IMR-90 (cell line): ENCODE data around the gene HDGFL2. TPM values are rescaled to one million over a fixed set of nuclear protein-coding genes. Genes with fewer than 3 reads are reported as not detected.
A peak's percentile ranks its signal among the peaks of the same experiment; 100 is the strongest.

ENCODE experiments used
- ATAC-seq: fragments of 200-7000 bp; cut with Tn5 transposase; 2 replicates; pipeline ENCODE4 v1.9.1; 2020; ENCODE audit warnings: low read depth, mild to moderate bottlenecking, moderate library complexity
- BruUV-seq: library from RNA; stranded (reverse); fragments of 400-500 nt; replicated peaks from 2 replicates; lab custom pipeline; 2021; lab: Mats Ljungman, UMichigan
- CTCF ChIA-PET: fragments of 300-600 bp; formaldehyde crosslinking; extraction: SDS; loops from one replicate; lab custom pipeline; 2021; ENCODE audit warnings: antibody characterized with exemption; lab: Yijun Ruan, JAX
- POLR2A ChIA-PET: fragments of 300-600 bp; sonication (Branson Sonifier 250); formaldehyde crosslinking; loops from one replicate; lab custom pipeline; 2022; ENCODE audit warnings: antibody characterized with exemption; ENCODE audit not compliant: unreplicated experiment; lab: Charles Lee
- DNase-seq: peaks from one replicate; pipeline ENCODE4 v3.0.0; 2013
- H2AFZ ChIP-seq: replicated peaks from 2 replicates; pipeline ENCODE3; 2013; ENCODE audit warnings: low read length, mild to moderate bottlenecking; ENCODE audit not compliant: poor library complexity
- H2AK5ac ChIP-seq: 2 replicates; pipeline ENCODE4 v1.6.1; 2013; ENCODE audit warnings: low read depth, low read length, inconsistent platforms
- H2AK9ac ChIP-seq: replicated peaks from 2 replicates; pipeline ENCODE3; 2013; ENCODE audit warnings: mild to moderate bottlenecking, low read depth, low read length, moderate library complexity; ENCODE audit not compliant: poor library complexity
- H2BK120ac ChIP-seq: 2 replicates; pipeline ENCODE4 v1.6.1; 2013; ENCODE audit warnings: low read depth, low read length, inconsistent platforms
- H2BK15ac ChIP-seq: 3 replicates; pipeline ENCODE4 v1.6.1; 2013; ENCODE audit warnings: low read depth, low read length, inconsistent platforms
- H2BK20ac ChIP-seq: 2 replicates; pipeline ENCODE4 v1.6.1; 2013; ENCODE audit warnings: low read depth, mild to moderate bottlenecking, inconsistent platforms, low read length, moderate library complexity
- H2BK5ac ChIP-seq: 2 replicates; pipeline ENCODE4 v1.6.1; 2013; ENCODE audit warnings: mild to moderate bottlenecking, low read depth, low read length, inconsistent platforms; ENCODE audit not compliant: poor library complexity, severe bottlenecking
- H3K14ac ChIP-seq: replicated peaks from 2 replicates; pipeline ENCODE4 v1.6.1; 2013; ENCODE audit warnings: low read depth, low read length, inconsistent platforms
- H3K18ac ChIP-seq: 2 replicates; pipeline ENCODE4 v1.6.1; 2013; ENCODE audit warnings: low read depth, low read length, control low read depth
- H3K23ac ChIP-seq: 2 replicates; pipeline ENCODE4 v1.6.1; 2013; ENCODE audit warnings: low read depth, low read length, inconsistent platforms
- H3K27ac ChIP-seq: 2 replicates; pipeline ENCODE4 v1.5.1; 2013; ENCODE audit warnings: mild to moderate bottlenecking, control low read depth, low read length; ENCODE audit not compliant: insufficient read depth
- H3K27me3 ChIP-seq: 2 replicates; pipeline ENCODE4 v1.6.1; 2013; ENCODE audit warnings: low read length; ENCODE audit not compliant: control insufficient read depth, insufficient read depth
- H3K36me3 ChIP-seq: 2 replicates; pipeline ENCODE4 v1.6.1; 2013; ENCODE audit warnings: low read length, mixed read lengths; ENCODE audit not compliant: control insufficient read depth, insufficient read depth
- H3K4ac ChIP-seq: 2 replicates; pipeline ENCODE4 v1.6.1; 2013; ENCODE audit warnings: low read depth, low read length, inconsistent platforms
- H3K4me1 ChIP-seq: 2 replicates; pipeline ENCODE4 v1.6.1; 2013; ENCODE audit warnings: low read length, mixed read lengths; ENCODE audit not compliant: control insufficient read depth, insufficient read depth
- H3K4me2 ChIP-seq: 2 replicates; pipeline ENCODE4 v1.6.1; 2013; ENCODE audit warnings: low read depth, mild to moderate bottlenecking, control low read depth, low read length, moderate library complexity
- H3K4me3 ChIP-seq: 2 replicates; pipeline ENCODE4 v1.5.1; 2013; ENCODE audit warnings: low read depth, mild to moderate bottlenecking, control low read depth, low read length, moderate library complexity; ENCODE audit not compliant: insufficient read depth
- H3K56ac ChIP-seq: 2 replicates; pipeline ENCODE4 v1.6.1; 2013; ENCODE audit warnings: low read length, inconsistent platforms; ENCODE audit not compliant: insufficient read depth; ENCODE audit errors: extremely low read depth
- H3K79me1 ChIP-seq, 2 experiments: 2 replicates each; pipeline ENCODE4 v1.6.1; 2013; ENCODE audit warnings: low read length in 2 of 2, inconsistent platforms in 1 of 2, low read depth in 1 of 2
- H3K9ac ChIP-seq: 2 replicates; pipeline ENCODE4 v1.6.1; 2013; ENCODE audit warnings: low read depth, low read length, control low read depth
- H3K9me1 ChIP-seq: 2 replicates; pipeline ENCODE4 v1.6.1; 2013; ENCODE audit warnings: low read length, inconsistent platforms; ENCODE audit not compliant: insufficient read depth
- H3K9me3 ChIP-seq: 2 replicates; pipeline ENCODE4 v1.6.1; 2013; ENCODE audit warnings: low read length; ENCODE audit not compliant: control insufficient read depth, insufficient read depth
- H4K20me1 ChIP-seq: 2 replicates; pipeline ENCODE4 v1.6.1; 2013; ENCODE audit warnings: low read length, inconsistent platforms; ENCODE audit not compliant: insufficient read depth
- H4K5ac ChIP-seq: 2 replicates; pipeline ENCODE4 v1.6.1; 2013; ENCODE audit warnings: mild to moderate bottlenecking, low read depth, low read length, control low read depth
- H4K8ac ChIP-seq, 2 experiments: 2 replicates each; pipeline ENCODE4 v1.6.1; 2013; ENCODE audit warnings: low read depth in 2 of 2, low read length in 2 of 2, control low read depth in 1 of 2, inconsistent platforms in 1 of 2
- H4K91ac ChIP-seq: 2 replicates; pipeline ENCODE4 v1.6.1; 2013; ENCODE audit warnings: low read depth, low read length, inconsistent platforms; ENCODE audit not compliant: insufficient read depth
- CEBPB ChIP-seq: IDR thresholded peaks from 2 replicates; pipeline ENCODE4 v1.6.1; 2012; ENCODE audit warnings: low read depth, low read length, improper control_type of control experiment
- CHD1 ChIP-seq: IDR thresholded peaks from 2 replicates; pipeline ENCODE4 v1.6.1; 2012; ENCODE audit warnings: low read depth, low read length, improper control_type of control experiment
- CTCF ChIP-seq: conservative IDR thresholded peaks from 2 replicates; pipeline ENCODE4 v1.5.1; 2012; ENCODE audit warnings: mild to moderate bottlenecking, low read depth, low read length, improper control_type of control experiment
- ELK1 ChIP-seq: fragments of 150-350 bp; IDR thresholded peaks from 2 replicates; pipeline ENCODE4 v1.6.1; 2016; ENCODE audit warnings: low read depth, mild to moderate bottlenecking, low read length, moderate library complexity, borderline replicate concordance
- FOS ChIP-seq: fragments of 150-350 bp; IDR thresholded peaks from 2 replicates; pipeline ENCODE4 v1.6.1; 2016; ENCODE audit warnings: low read depth, low read length
- MXI1 ChIP-seq: IDR thresholded peaks from 2 replicates; pipeline ENCODE4 v1.6.1; 2012; ENCODE audit warnings: low read depth, mild to moderate bottlenecking, low read length, moderate library complexity, borderline replicate concordance
- NFE2L2 ChIP-seq: fragments of 150-350 bp; IDR thresholded peaks from 2 replicates; pipeline ENCODE4 v1.6.1; 2016; ENCODE audit warnings: low read depth, mild to moderate bottlenecking, low read length
- RAD21 ChIP-seq: IDR thresholded peaks from 2 replicates; pipeline ENCODE4 v1.6.1; 2012; ENCODE audit warnings: low read length, improper control_type of control experiment
- WGBS, 2 experiments: methylation state at CpG; one replicate each; pipeline versions ENCODE4 v1.1.5 to v1.1.7; 2013; ENCODE audit warnings: missing lambda C conversion rate in 2 of 2; ENCODE audit not compliant: insufficient read length in 1 of 2; ENCODE audit errors: extremely low coverage in 2 of 2; 5-methylcytosine and 5-hydroxymethylcytosine counted together
- dilution Hi-C: fragments of 300-500 bp; cut with HindIII; formaldehyde crosslinking; loops from one replicate; pipeline ENCODE4 v1.14.3; 2018; ENCODE audit warnings: low sequenced_read_pairs; ENCODE audit not compliant: unreplicated experiment
- in situ Hi-C: fragments of 300-500 bp; cut with MboI; formaldehyde crosslinking; loops from 3 replicates; pipeline ENCODE4 v1.14.3; 2019; ENCODE audit warnings: low sequenced_read_pairs, inconsistent platforms, mixed read lengths
- intact Hi-C: fragments of 100-400 bp; cut with micrococcal nuclease; formaldehyde crosslinking; loops from 2 replicates; pipeline ENCODE4 v1.10.0; 2022
- polyA plus RNA-seq, 3 experiments: library from polyadenylated mRNA; depleted of rRNA; stranded (reverse); fragments of >200 nt; gene quantifications; 2 replicates each; pipeline ENCODE4 v1.2.3, GENCODE V29; 2012; ENCODE audit warnings: low replicate concordance in 1 of 3
- total RNA-seq: library from RNA; depleted of rRNA; stranded (reverse); fragments of >200 nt; gene quantifications from 2 replicates; pipeline ENCODE4 v1.2.3, GENCODE V29; 2012
- TF ChIP-seq, protein P1 (sequence below): fragments of 150-350 bp; IDR thresholded peaks from 2 replicates; pipeline ENCODE4 v1.6.1; 2017; ENCODE audit warnings: mild to moderate bottlenecking, antibody characterized with exemption, low read length, low read depth

HDGFL2 gene
- total and polyA plus RNA-seq, 2 of the 4 experiments (the other 2 are of a cell fraction), result 35.8 to 48.5 TPM

- dilution Hi-C loops, result no loop called here
Observed at GRCh38 chr19:4441994-4442818, 29.9 kb upstream of the HDGFL2 start.

More at GRCh38 chr19:4441994-4442818, 29.9 kb upstream of the HDGFL2 start:
- Histone ChIP-seq H3K4me1 (no peaks in the 10 kb centered on the region), H2AK9ac (peak overlapping the region; percentile 56), H3K14ac (no peak overlapping the region), H3K9me3 (no peaks in the 10 kb centered on the region), H2BK20ac (no peak overlapping the region), H3K9me1 (peaks cover 6% of the 10 kb centered on the region; the same call in 1 of the 2 replicates), H4K20me1 (peaks cover 10% of the 10 kb centered on the region; the same call in 1 of the 2 replicates), H3K4me2 (no peak overlapping the region), H4K8ac (no peak overlapping the region), H3K9ac (no peak overlapping the region), H2BK120ac (no peak overlapping the region), H2AFZ (no peak overlapping the region), H2BK15ac (no peak overlapping the region), H3K79me1 (peaks cover 3 to 30% of the 10 kb centered on the region in 2 experiments), H3K27ac (no peak overlapping the region), H4K91ac (no peak overlapping the region), H3K36me3 (peaks cover 35% of the 10 kb centered on the region), H2BK5ac (no peak overlapping the region), H4K5ac (no peak overlapping the region), H3K4ac (no peak overlapping the region), H3K18ac (no peak overlapping the region), H3K23ac (no peak overlapping the region), H3K27me3 (no peaks in the 10 kb centered on the region), H3K56ac (no peak overlapping the region), H2AK5ac (no peak overlapping the region), H3K4me3 (no peak overlapping the region)
- TF ChIP-seq MXI1 (no peak), NFE2L2 (no peak), RAD21 (no peak), CEBPB (no peak), CHD1 (no peak), FOS (no peak), ELK1 (no peak), CTCF (no peak)
- TF ChIP-seq, protein P1, sequence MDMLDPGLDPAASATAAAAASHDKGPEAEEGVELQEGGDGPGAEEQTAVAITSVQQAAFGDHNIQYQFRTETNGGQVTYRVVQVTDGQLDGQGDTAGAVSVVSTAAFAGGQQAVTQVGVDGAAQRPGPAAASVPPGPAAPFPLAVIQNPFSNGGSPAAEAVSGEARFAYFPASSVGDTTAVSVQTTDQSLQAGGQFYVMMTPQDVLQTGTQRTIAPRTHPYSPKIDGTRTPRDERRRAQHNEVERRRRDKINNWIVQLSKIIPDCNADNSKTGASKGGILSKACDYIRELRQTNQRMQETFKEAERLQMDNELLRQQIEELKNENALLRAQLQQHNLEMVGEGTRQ, result no peak
- POLR2A ChIA-PET, result no interaction called here
- ATAC-seq, result no peak
- no TSS peak for BruUV-seq
- CTCF ChIA-PET, result no interaction called here
- 91% methylated on average over 7 of the region's 22 CpGs; no CpG with 5 or more reads in 1 of the 2 experiments for WGBS, 2 experiments
- DNase-seq, result no peak
- in situ Hi-C loops (no loop called here), intact Hi-C loops (no loop called here)
